Measurements from ENCODE around the gene DNAH6.

Gene DNAH6

GRCh38 chr2:84830758-84831500, 314.6 kb downstream of the DNAH6 start:
- Mint-ChIP-seq H3K9me3 (peaks cover 7% of the 10 kb centered on the region), H3K4me1 (ENCODE audit: low read depth) (peaks cover 12% of the 10 kb centered on the region), H3K27me3 (no peaks in the 10 kb centered on the region), H3K27ac (no peak overlapping the region), H3K36me3 (ENCODE audit: low read depth) (peaks cover 3% of the 10 kb centered on the region), H3K4me3 (no peak overlapping the region)
- intact Hi-C loops (cut with micrococcal nuclease), result loop anchor here (5.0 kb wide), 1 partner anchor 76 kb away; the partner anchor contains the start of gene TMSB10

- H3K36me3 Mint-ChIP-seq (ENCODE audit: low read depth), result peaks cover 22% of the 10 kb centered on the region
- intact Hi-C loops (cut with micrococcal nuclease), result loop anchor here (5.0 kb wide), 1 partner anchor 74 kb away; the partner anchor contains the start of gene TMSB10
- H3K4me1 Mint-ChIP-seq (ENCODE audit: low read depth), result peaks cover 12% of the 10 kb centered on the region
Measured at GRCh38 chr2:84832772-84833461, 316.6 kb downstream of the DNAH6 start.

GRCh38 chr2:84833481-84834150, 317.3 kb downstream of the DNAH6 start:
- intact Hi-C loops (cut with micrococcal nuclease), result loop anchor here (5.0 kb wide), 1 partner anchor 74 kb away; the partner anchor contains the start of gene TMSB10
- Mint-ChIP-seq H3K9me3 (peaks cover 25% of the 10 kb centered on the region), H3K27me3 (no peaks in the 10 kb centered on the region), H3K36me3 (ENCODE audit: low read depth) (peaks cover 29% of the 10 kb centered on the region), H3K27ac (no peak overlapping the region), H3K4me1 (ENCODE audit: low read depth) (peaks cover 12% of the 10 kb centered on the region), H3K4me3 (peak overlapping the region; percentile 17)

More at GRCh38 chr2:84832772-84833461, 316.6 kb downstream of the DNAH6 start:
- peak overlapping the region; percentile 17 for H3K4me3 Mint-ChIP-seq
- no peaks in the 10 kb centered on the region for H3K27me3 Mint-ChIP-seq
- no peak overlapping the region for H3K27ac Mint-ChIP-seq
- H3K9me3 Mint-ChIP-seq, result peaks cover 25% of the 10 kb centered on the region

GRCh38 chr2:84836215-84836614, 319.9 kb downstream of the DNAH6 start:
- H3K36me3 Mint-ChIP-seq (ENCODE audit: low read depth), result peaks cover 36% of the 10 kb centered on the region
- intact Hi-C loops (cut with micrococcal nuclease), result no loop called here
- peaks cover 26% of the 10 kb centered on the region for H3K4me1 Mint-ChIP-seq (ENCODE audit: low read depth)
- H3K9me3 Mint-ChIP-seq, result peaks cover 25% of the 10 kb centered on the region
- H3K27ac Mint-ChIP-seq, result no peak overlapping the region
- no peaks in the 10 kb centered on the region for H3K27me3 Mint-ChIP-seq
- H3K4me3 Mint-ChIP-seq, result no peak overlapping the region

DNA sequence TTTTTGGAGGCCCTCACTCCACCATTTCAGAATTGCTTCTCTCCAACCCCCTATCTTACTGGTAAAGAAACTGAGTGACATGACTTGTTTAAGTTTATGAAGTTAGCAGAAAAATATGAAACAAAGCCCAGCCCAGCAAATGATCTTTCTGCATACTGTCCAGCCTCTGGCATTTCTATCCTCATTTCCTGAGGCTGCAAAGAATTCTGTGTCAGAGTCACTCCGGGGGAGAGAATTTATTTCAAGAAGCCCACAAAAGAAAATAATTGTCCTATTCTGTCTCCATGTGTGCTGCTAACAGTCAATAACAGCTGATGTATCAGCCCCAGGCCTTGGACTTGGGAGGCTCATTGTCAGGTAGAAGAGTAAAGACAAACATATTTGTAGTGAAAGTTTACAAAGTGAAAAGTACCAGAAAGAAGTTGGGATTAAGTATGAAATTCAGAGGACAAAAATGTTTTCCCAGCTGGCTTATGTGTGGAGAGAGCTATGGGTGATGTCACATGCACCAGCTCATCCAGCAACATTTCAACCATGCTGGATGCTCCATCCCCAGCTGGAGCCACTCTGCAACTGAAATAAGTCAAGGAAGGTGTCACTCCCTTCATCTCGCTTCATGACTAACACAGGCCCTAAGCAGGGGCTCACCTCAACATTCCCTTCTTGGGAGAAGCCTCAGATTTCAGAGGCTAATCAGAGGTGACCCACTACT, 322.3 kb downstream of the DNAH6 start:
- H3K36me3 Mint-ChIP-seq (ENCODE audit: low read depth), result peaks cover 36% of the 10 kb centered on the region
- peaks cover 21% of the 10 kb centered on the region for H3K4me1 Mint-ChIP-seq (ENCODE audit: low read depth)
- H3K27me3 Mint-ChIP-seq, result no peaks in the 10 kb centered on the region

GRCh38 chr2:84839851-84840250, 323.6 kb downstream of the DNAH6 start:
- H3K36me3 Mint-ChIP-seq (ENCODE audit: low read depth), result peaks cover 36% of the 10 kb centered on the region
- H3K9me3 Mint-ChIP-seq, result peaks cover 25% of the 10 kb centered on the region
- H3K4me3 Mint-ChIP-seq, result no peak overlapping the region
- no peaks in the 10 kb centered on the region for H3K27me3 Mint-ChIP-seq
- no peak overlapping the region for H3K27ac Mint-ChIP-seq
- peaks cover 14% of the 10 kb centered on the region for H3K4me1 Mint-ChIP-seq (ENCODE audit: low read depth)
- intact Hi-C loops (cut with micrococcal nuclease), result loop anchor here (10.0 kb wide), 1 partner anchor 55 kb away; no protein-coding TSS in a partner anchor

More for the DNA sequence above, 322.3 kb downstream of the DNAH6 start:
- intact Hi-C loops (cut with micrococcal nuclease), result no loop called here
- H3K4me3 Mint-ChIP-seq, result no peak overlapping the region
- H3K27ac Mint-ChIP-seq, result no peak overlapping the region
- peaks cover 25% of the 10 kb centered on the region for H3K9me3 Mint-ChIP-seq

- Mint-ChIP-seq H3K9me3 (peaks cover 25% of the 10 kb centered on the region), H3K27ac (no peak overlapping the region), H3K36me3 (ENCODE audit: low read depth) (peaks cover 36% of the 10 kb centered on the region), H3K4me3 (no peak overlapping the region), H3K27me3 (no peaks in the 10 kb centered on the region), H3K4me1 (ENCODE audit: low read depth) (peaks cover 17% of the 10 kb centered on the region)
- intact Hi-C loops (cut with micrococcal nuclease), result loop anchor here (10.0 kb wide), 1 partner anchor 56 kb away; no protein-coding TSS in a partner anchor
Measured at GRCh38 chr2:84840306-84840705, 324.0 kb downstream of the DNAH6 start.

GRCh38 chr2:84841577-84841976, 325.3 kb downstream of the DNAH6 start:
- intact Hi-C loops (cut with micrococcal nuclease), result loop anchor here (10.0 kb wide), 1 partner anchor 57 kb away; no protein-coding TSS in a partner anchor
- Mint-ChIP-seq H3K9me3 (peaks cover 12% of the 10 kb centered on the region), H3K27ac (no peak overlapping the region), H3K4me1 (ENCODE audit: low read depth) (peaks cover 29% of the 10 kb centered on the region), H3K27me3 (no peaks in the 10 kb centered on the region), H3K4me3 (no peak overlapping the region), H3K36me3 (ENCODE audit: low read depth) (peaks cover 26% of the 10 kb centered on the region)

DNA sequence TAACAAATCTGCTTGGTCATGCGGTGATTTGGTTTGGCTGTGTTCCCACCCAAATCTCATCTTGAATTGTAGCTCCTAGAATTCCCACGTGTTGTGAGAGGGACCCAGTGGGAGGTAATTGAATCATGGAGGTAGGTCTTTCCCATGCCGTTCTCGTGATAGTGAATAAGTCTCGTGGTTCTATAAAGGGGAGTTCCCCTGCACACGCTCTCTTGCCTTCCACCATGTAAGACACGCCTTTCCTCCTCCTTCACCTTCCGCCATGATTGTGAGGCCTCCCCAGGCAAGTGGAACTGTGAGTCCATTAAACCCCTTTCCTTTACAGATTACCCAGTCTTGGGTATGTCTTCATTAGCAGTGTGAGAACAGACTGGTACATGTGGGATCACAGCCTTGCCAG, 327.8 kb downstream of the DNAH6 start:
- H3K9me3 Mint-ChIP-seq, result no peaks in the 10 kb centered on the region
- H3K4me3 Mint-ChIP-seq, result no peak overlapping the region
- H3K27ac Mint-ChIP-seq, result peak overlapping the region; percentile 14
- no peaks in the 10 kb centered on the region for H3K27me3 Mint-ChIP-seq
- H3K4me1 Mint-ChIP-seq (ENCODE audit: low read depth), result peaks cover 45% of the 10 kb centered on the region
- intact Hi-C loops (cut with micrococcal nuclease), result loop anchor here (10.0 kb wide), 1 partner anchor 59 kb away; no protein-coding TSS in a partner anchor
- H3K36me3 Mint-ChIP-seq (ENCODE audit: low read depth), result peaks cover 1% of the 10 kb centered on the region

DNA sequence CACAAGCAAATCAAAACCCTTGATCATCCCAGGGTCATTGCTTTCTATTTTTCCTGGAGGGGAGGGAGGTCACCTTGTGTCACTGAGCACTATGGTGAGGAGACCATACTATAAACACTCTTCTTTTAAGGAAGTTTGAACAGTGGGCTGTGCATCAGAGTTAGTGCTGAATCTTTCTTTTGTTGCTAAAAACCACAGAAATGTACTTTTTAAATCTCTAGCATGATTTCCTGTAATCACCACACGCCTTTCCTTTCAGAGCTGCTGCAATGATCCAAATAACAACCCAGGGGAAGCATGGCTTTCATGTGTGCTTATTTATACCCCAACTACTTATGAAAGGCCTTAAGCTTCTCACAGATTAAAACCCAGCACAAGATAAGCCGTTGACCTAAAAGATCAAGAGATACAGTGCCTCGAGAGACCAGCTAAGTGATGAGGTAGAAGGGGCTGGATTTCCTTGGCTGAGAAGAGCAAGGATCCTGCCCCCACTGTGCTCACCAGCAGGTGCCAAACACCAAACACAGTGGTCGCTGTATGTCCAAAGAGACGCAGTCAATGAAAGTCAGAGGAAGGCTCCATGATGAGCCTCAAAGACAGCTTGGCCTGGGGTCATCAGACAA, 329.9 kb downstream of the DNAH6 start:
- Mint-ChIP-seq H3K27ac (peak overlapping the region; percentile 56), H3K4me3 (no peak overlapping the region), H3K4me1 (ENCODE audit: low read depth) (peaks cover 31% of the 10 kb centered on the region), H3K9me3 (no peaks in the 10 kb centered on the region), H3K36me3 (ENCODE audit: low read depth) (no peaks in the 10 kb centered on the region), H3K27me3 (no peaks in the 10 kb centered on the region)
- intact Hi-C loops (cut with micrococcal nuclease), result loop anchor here (10.0 kb wide), 1 partner anchor 61 kb away; no protein-coding TSS in a partner anchor

GRCh38 chr2:84846741-84847142, 330.4 kb downstream of the DNAH6 start:
- Mint-ChIP-seq H3K4me3 (peak overlapping the region; percentile 24), H3K9me3 (no peaks in the 10 kb centered on the region), H3K27me3 (no peaks in the 10 kb centered on the region), H3K4me1 (ENCODE audit: low read depth) (peaks cover 31% of the 10 kb centered on the region), H3K27ac (peak overlapping the region; percentile 56), H3K36me3 (ENCODE audit: low read depth) (no peaks in the 10 kb centered on the region)
- intact Hi-C loops (cut with micrococcal nuclease), result loop anchor here (10.0 kb wide), 1 partner anchor 62 kb away; no protein-coding TSS in a partner anchor

GRCh38 chr2:84847326-84848050, 331.2 kb downstream of the DNAH6 start:
- H3K4me3 Mint-ChIP-seq, result no peak overlapping the region
- peaks cover under 1% of the 10 kb centered on the region for H3K27me3 Mint-ChIP-seq
- peaks cover 6% of the 10 kb centered on the region for H3K36me3 Mint-ChIP-seq (ENCODE audit: low read depth)
- peak overlapping the region; percentile 56 for H3K27ac Mint-ChIP-seq
- H3K9me3 Mint-ChIP-seq, result peaks cover 7% of the 10 kb centered on the region
- intact Hi-C loops (cut with micrococcal nuclease), result loop anchor here (10.0 kb wide), 1 partner anchor 63 kb away; no protein-coding TSS in a partner anchor
- H3K4me1 Mint-ChIP-seq (ENCODE audit: low read depth), result peaks cover 31% of the 10 kb centered on the region

Data from dendritic cell treated with granulocyte-macrophage colony-stimulating factor and Interleukin-4, amounts not matched to agents 40 ng/mL and 50 ng/mL, for 4 days (primary cell).